Measurements from ENCODE around the gene TBC1D26.
"Not testable (repeated sequence)": the region's sequence is repeated elsewhere in the genome, so short reads cannot be mapped to it uniquely, and the experiment has no call there.

- TF ChIP-seq CTCF (IDR thresholded peaks at IDR 0.05; ENCODE audit: low read depth, low read length); EZH2phosphoT487 (IDR thresholded peaks at IDR 0.05; ENCODE audit: low read depth): not testable (repeated sequence)
Measured at GRCh38 chr17:15698967-15699366, 33.1 kb upstream of the TBC1D26 start.
